ENCODE measurements around the gene TBC1D5. TPM values are rescaled to one million over a fixed set of nuclear protein-coding genes. Genes with fewer than 3 reads are reported as not detected.
A peak's percentile ranks its signal among the peaks of the same experiment; 100 is the strongest.

TBC1D5 gene
- total RNA-seq, 1 experiment from 2014 or later, result 43.3 TPM

DNA sequence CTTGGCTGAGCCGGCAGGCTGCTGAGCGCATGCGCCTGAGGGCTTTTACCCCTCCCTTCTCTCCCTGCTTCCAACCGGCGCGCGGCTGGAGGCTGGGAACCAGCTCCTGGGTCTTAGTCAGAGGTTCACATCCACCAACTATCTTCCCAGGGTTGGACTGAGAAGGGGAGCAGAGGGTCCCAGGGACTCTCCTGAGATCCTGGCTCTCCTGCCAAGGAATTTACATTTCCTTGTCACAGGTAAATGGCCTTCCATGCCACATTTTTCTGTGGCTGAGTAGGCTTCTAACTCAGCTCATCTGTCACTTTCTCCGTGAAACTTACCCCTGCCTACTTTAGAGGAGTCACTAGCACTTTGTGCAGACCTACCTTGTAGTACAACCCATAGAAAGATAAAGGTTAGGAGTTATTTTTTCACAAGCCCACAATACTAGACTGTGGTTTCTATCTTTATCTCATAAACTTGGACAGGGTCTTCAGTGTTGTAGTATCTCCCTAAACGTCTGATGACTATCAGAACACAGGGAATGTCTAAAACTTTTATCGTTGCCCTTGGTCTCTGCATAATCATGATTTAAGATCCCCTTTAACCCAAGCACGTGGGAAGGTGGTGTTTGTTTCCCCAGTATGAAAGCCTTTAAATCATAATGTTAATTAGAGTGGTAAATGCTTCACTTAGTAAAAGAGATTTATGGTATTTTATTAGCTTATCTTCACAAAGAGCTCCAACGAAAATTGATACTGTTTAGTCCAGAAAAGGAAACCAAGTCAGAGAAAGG, 638 bp upstream of the TBC1D5 start:
- peaks cover 20% of the 10 kb centered on the region for H3K4me1 Mint-ChIP-seq (ENCODE audit: insufficient read depth, unreplicated experiment)
- DNase-seq (ENCODE audit: unreplicated experiment), result no peak
- no peaks in the 10 kb centered on the region for H3K9me3 Mint-ChIP-seq (ENCODE audit: unreplicated experiment)
- no peaks in the 10 kb centered on the region for H3K27me3 Mint-ChIP-seq (ENCODE audit: insufficient read depth, unreplicated experiment)
- intact Hi-C loops (cut with micrococcal nuclease), result loop anchor here (2.0 to 5.0 kb wide), 2 partner anchors 89 to 98 kb away; no protein-coding TSS in a partner anchor
- peak overlapping the region; percentile 93 for H3K4me3 Mint-ChIP-seq (ENCODE audit: unreplicated experiment)
- CTCF ChIA-PET, result interaction anchor here (0.6 to 4.6 kb wide), 4 partner anchors 16 to 131 kb away, joined by 3 to 28 read pairs (median 4); no protein-coding TSS in a partner anchor
- H3K36me3 Mint-ChIP-seq (ENCODE audit: insufficient read depth, unreplicated experiment), result peaks cover 8% of the 10 kb centered on the region
- TF ChIP-seq, protein P1, sequence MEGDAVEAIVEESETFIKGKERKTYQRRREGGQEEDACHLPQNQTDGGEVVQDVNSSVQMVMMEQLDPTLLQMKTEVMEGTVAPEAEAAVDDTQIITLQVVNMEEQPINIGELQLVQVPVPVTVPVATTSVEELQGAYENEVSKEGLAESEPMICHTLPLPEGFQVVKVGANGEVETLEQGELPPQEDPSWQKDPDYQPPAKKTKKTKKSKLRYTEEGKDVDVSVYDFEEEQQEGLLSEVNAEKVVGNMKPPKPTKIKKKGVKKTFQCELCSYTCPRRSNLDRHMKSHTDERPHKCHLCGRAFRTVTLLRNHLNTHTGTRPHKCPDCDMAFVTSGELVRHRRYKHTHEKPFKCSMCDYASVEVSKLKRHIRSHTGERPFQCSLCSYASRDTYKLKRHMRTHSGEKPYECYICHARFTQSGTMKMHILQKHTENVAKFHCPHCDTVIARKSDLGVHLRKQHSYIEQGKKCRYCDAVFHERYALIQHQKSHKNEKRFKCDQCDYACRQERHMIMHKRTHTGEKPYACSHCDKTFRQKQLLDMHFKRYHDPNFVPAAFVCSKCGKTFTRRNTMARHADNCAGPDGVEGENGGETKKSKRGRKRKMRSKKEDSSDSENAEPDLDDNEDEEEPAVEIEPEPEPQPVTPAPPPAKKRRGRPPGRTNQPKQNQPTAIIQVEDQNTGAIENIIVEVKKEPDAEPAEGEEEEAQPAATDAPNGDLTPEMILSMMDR (IDR thresholded peaks at IDR 0.05; ENCODE audit: unreplicated experiment), result no peak
- H3K27ac Mint-ChIP-seq (ENCODE audit: low read depth, unreplicated experiment), result peak overlapping the region; percentile 82
- POLR2A ChIA-PET, result interaction anchor here (0.6 to 3.4 kb wide), 27 partner anchors 9 to 304 kb away, joined by 3 to 26 read pairs (median 4); no protein-coding TSS in a partner anchor
- TSS peak; percentile 73 for BruUV-seq (replicated peaks)

DNA sequence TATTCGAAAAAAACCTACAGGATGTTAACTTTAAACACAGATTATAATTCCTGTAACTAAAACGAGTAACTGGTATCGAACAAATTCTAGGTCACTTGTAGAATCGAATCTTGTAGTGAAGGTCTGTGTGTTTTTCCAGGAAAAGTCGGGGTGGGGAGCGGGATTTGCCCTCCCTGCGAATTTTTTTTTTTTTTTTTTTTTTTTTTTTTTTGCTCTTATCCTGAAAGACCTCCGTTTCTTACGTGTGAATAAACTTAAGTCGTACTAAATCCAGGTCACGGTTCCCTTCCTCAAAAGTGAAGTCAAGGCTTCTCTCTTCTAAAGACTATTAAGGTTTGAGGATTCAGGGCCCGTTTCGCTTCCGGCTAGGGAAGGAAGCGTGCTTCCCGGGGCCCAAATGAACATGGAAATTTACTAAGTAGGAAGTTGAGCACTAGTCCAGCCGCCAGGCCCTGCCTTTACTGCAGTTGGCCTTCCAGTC, 770 bp downstream of the TBC1D5 start:
- H3K4me1 Mint-ChIP-seq (ENCODE audit: insufficient read depth, unreplicated experiment), result peaks cover 21% of the 10 kb centered on the region
- H3K27me3 Mint-ChIP-seq (ENCODE audit: insufficient read depth, unreplicated experiment), result no peaks in the 10 kb centered on the region
- no peaks in the 10 kb centered on the region for H3K9me3 Mint-ChIP-seq (ENCODE audit: unreplicated experiment)
- CTCF ChIA-PET, result interaction anchor here (0.6 to 1.1 kb wide), 2 partner anchors 99 to 106 kb away, joined by 4 to 5 read pairs; no protein-coding TSS in a partner anchor
- BruUV-seq (replicated peaks), result no TSS peak
- H3K27ac Mint-ChIP-seq (ENCODE audit: low read depth, unreplicated experiment), result peak overlapping the region; percentile 90
- intact Hi-C loops (cut with micrococcal nuclease), result loop anchor here (2.0 to 5.0 kb wide), 2 partner anchors 91 to 97 kb away; no protein-coding TSS in a partner anchor
- peaks cover 8% of the 10 kb centered on the region for H3K36me3 Mint-ChIP-seq (ENCODE audit: insufficient read depth, unreplicated experiment)
- H3K4me3 Mint-ChIP-seq (ENCODE audit: unreplicated experiment), result peak overlapping the region; percentile 93
- TF ChIP-seq, protein P1 (IDR thresholded peaks at IDR 0.05; ENCODE audit: unreplicated experiment), result no peak
- POLR2A ChIA-PET, result interaction anchor here (0.8 to 3.4 kb wide), 15 partner anchors 8 to 263 kb away, joined by 3 to 26 read pairs (median 6); no protein-coding TSS in a partner anchor
- DNase-seq (ENCODE audit: unreplicated experiment), result no peak

DNA sequence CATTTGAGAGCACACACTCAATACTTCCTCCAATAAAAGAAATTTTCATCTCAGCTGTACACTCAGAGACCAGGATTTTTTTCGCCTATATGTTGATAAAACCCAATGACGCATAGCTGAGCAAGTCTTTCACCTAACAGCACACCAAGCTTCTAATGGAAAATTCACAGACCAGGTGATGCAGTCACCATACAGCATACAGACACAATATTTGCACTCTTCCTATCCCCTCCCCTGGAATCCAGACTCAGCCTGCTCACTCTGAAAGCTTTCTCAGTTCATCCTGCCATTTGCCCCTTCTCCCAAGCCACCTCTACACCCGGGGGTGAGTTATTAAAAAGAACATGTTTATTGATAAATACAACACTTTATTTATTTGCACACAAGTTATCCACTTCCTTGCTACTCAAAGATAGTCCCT, 1.7 kb downstream of the TBC1D5 start:
- peak; percentile 50 for DNase-seq (ENCODE audit: unreplicated experiment)
- intact Hi-C loops (cut with micrococcal nuclease), result loop anchor here (5.0 kb wide), 1 partner anchor 92 kb away; no protein-coding TSS in a partner anchor
- CTCF ChIA-PET, result interaction anchor here (0.6 to 1.1 kb wide), 2 partner anchors 100 to 105 kb away, joined by 4 to 5 read pairs; no protein-coding TSS in a partner anchor
- POLR2A ChIA-PET, result interaction anchor here (1.0 to 3.4 kb wide), 8 partner anchors 10 to 1475 kb away, joined by 3 to 26 read pairs (median 4); no protein-coding TSS in a partner anchor
- no peaks in the 10 kb centered on the region for H3K27me3 Mint-ChIP-seq (ENCODE audit: insufficient read depth, unreplicated experiment)
- H3K27ac Mint-ChIP-seq (ENCODE audit: low read depth, unreplicated experiment), result peak overlapping the region; percentile 90
- peaks cover 21% of the 10 kb centered on the region for H3K4me1 Mint-ChIP-seq (ENCODE audit: insufficient read depth, unreplicated experiment)
- peaks cover 8% of the 10 kb centered on the region for H3K36me3 Mint-ChIP-seq (ENCODE audit: insufficient read depth, unreplicated experiment)
- TF ChIP-seq, protein P1 (IDR thresholded peaks at IDR 0.05; ENCODE audit: unreplicated experiment), result no peak
- peak overlapping the region; percentile 93 for H3K4me3 Mint-ChIP-seq (ENCODE audit: unreplicated experiment)
- no peaks in the 10 kb centered on the region for H3K9me3 Mint-ChIP-seq (ENCODE audit: unreplicated experiment)
- no TSS peak for BruUV-seq (replicated peaks)

DNA sequence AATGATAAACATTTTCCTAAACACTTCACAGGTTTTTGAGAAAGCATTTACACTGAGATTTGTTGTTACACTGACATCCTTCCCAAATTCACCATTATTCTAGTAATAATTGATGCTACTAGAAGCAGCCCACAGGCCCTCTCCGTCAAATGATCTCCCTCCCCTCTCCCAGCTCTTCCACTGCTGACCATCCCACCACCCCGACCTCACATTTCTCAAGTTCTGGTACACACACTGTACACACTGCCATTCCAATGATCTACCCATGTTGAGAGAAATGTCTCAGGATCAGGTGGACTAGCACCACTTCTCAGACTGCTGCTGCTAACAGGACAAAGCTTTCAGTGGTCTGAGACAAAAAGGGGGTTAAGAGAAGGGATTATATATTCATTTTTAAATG, 3.5 kb downstream of the TBC1D5 start:
- no peak for DNase-seq (ENCODE audit: unreplicated experiment)
- H3K4me3 Mint-ChIP-seq (ENCODE audit: unreplicated experiment), result peak overlapping the region; percentile 56
- H3K9me3 Mint-ChIP-seq (ENCODE audit: unreplicated experiment), result no peaks in the 10 kb centered on the region
- peaks cover 8% of the 10 kb centered on the region for H3K36me3 Mint-ChIP-seq (ENCODE audit: insufficient read depth, unreplicated experiment)
- H3K4me1 Mint-ChIP-seq (ENCODE audit: insufficient read depth, unreplicated experiment), result peaks cover 21% of the 10 kb centered on the region
- H3K27me3 Mint-ChIP-seq (ENCODE audit: insufficient read depth, unreplicated experiment), result no peaks in the 10 kb centered on the region
- peak overlapping the region; percentile 80 for H3K27ac Mint-ChIP-seq (ENCODE audit: low read depth, unreplicated experiment)
- POLR2A ChIA-PET, result no interaction called here
- TF ChIP-seq, protein P1 (IDR thresholded peaks at IDR 0.05; ENCODE audit: unreplicated experiment), result no peak
- BruUV-seq (replicated peaks), result no TSS peak
- intact Hi-C loops (cut with micrococcal nuclease), result no loop called here
- CTCF ChIA-PET, result no interaction called here
